Epithelial cell of proximal tubule (primary cell): ENCODE measurements around the gene ERC1. TPM values are rescaled to one million over a fixed set of nuclear protein-coding genes. Genes with fewer than 3 reads are reported as not detected.

Source experiments
- DNase-seq: peaks from one replicate; pipeline ENCODE4 v3.0.0-alpha.2; 2011; ENCODE audit warnings: low read depth
- H3K4me3 ChIP-seq: 2 replicates; pipeline ENCODE4 v1.5.1; 2011; ENCODE audit warnings: low read depth, mild to moderate bottlenecking, low read length
- CTCF ChIP-seq: conservative IDR thresholded peaks from 2 replicates; pipeline ENCODE4 v1.5.1; 2012; ENCODE audit warnings: low read depth, mild to moderate bottlenecking, low read length
- total RNA-seq: library from RNA; depleted of rRNA; stranded (reverse); fragments of >200 nt; gene quantifications from 2 replicates; pipeline ENCODE4 v1.2.3, GENCODE V29; 2015

Gene ERC1
- total RNA-seq, 1 donor from 2014 or later, result 16.5 TPM

- TF ChIP-seq CTCF, result no peak
- no peak for DNase-seq
- no peak overlapping the region for H3K4me3 ChIP-seq
Measured at GRCh38 chr12:1053690-1054089, 62.7 kb downstream of the ERC1 start.

- no peak for DNase-seq
- no peak overlapping the region for H3K4me3 ChIP-seq
- no peak for TF ChIP-seq CTCF
Measured at GRCh38 chr12:1054117-1054870, 63.3 kb downstream of the ERC1 start.

GRCh38 chr12:1056390-1056789 lies 65.4 kb downstream of the ERC1 start:
- DNase-seq, result no peak
- H3K4me3 ChIP-seq, result no peak overlapping the region
- no peak for TF ChIP-seq CTCF

- DNase-seq, result no peak
- no peak for TF ChIP-seq CTCF
- H3K4me3 ChIP-seq, result no peak overlapping the region
Measured at GRCh38 chr12:1058423-1058822, 67.4 kb downstream of the ERC1 start.

GRCh38 chr12:1059162-1059561 lies 68.1 kb downstream of the ERC1 start:
- no peak overlapping the region for H3K4me3 ChIP-seq
- no peak for TF ChIP-seq CTCF
- no peak for DNase-seq

- TF ChIP-seq CTCF, result no peak
- DNase-seq, result no peak
- H3K4me3 ChIP-seq, result no peak overlapping the region
Measured at GRCh38 chr12:1063852-1064251, 72.8 kb downstream of the ERC1 start.

GRCh38 chr12:1064317-1064716 lies 73.3 kb downstream of the ERC1 start:
- no peak for TF ChIP-seq CTCF
- no peak for DNase-seq
- H3K4me3 ChIP-seq, result no peak overlapping the region
